H9 (cell line): Measurements from ENCODE around the gene EDNRA. TPM values are rescaled to one million over a fixed set of nuclear protein-coding genes. Genes with fewer than 3 reads are reported as not detected.

Experiments used
- DNase-seq: peaks from one replicate; pipeline ENCODE4 v3.0.0-alpha.2; 2017
- H2AFZ ChIP-seq: one replicate; pipeline ENCODE4 v1.6.1; 2013; ENCODE audit warnings: mild to moderate bottlenecking, low read length, control low read depth, moderate library complexity
- H2AK5ac ChIP-seq: 2 replicates; pipeline ENCODE4 v1.6.1; 2013; ENCODE audit warnings: low read length, control low read depth, mixed read lengths; ENCODE audit not compliant: insufficient read length
- H2BK120ac ChIP-seq: one replicate; pipeline ENCODE4 v1.6.1; 2013; ENCODE audit warnings: low read depth, mild to moderate bottlenecking, low read length, control low read depth, inconsistent platforms; ENCODE audit not compliant: poor library complexity, severe bottlenecking
- H2BK12ac ChIP-seq: 2 replicates; pipeline ENCODE4 v1.6.1; 2013; ENCODE audit warnings: low read length, control low read depth, mixed read lengths, low read depth; ENCODE audit not compliant: insufficient read length
- H2BK15ac ChIP-seq: 2 replicates; pipeline ENCODE4 v1.6.1; 2013; ENCODE audit warnings: low read depth, low read length, control low read depth
- H2BK20ac ChIP-seq: one replicate; pipeline ENCODE4 v1.6.1; 2013; ENCODE audit warnings: low read depth, mild to moderate bottlenecking, low read length, control low read depth, inconsistent platforms; ENCODE audit not compliant: poor library complexity, severe bottlenecking
- H2BK5ac ChIP-seq: 2 replicates; pipeline ENCODE4 v1.6.1; 2013; ENCODE audit warnings: low read length, control low read depth, mixed read lengths; ENCODE audit not compliant: insufficient read length
- H3K14ac ChIP-seq: 2 replicates; pipeline ENCODE4 v1.6.1; 2013; ENCODE audit warnings: low read length, control low read depth; ENCODE audit not compliant: insufficient read depth
- H3K18ac ChIP-seq: 2 replicates; pipeline ENCODE4 v1.6.1; 2013; ENCODE audit warnings: low read depth, mild to moderate bottlenecking, mixed read lengths, low read length, control low read depth; ENCODE audit not compliant: insufficient read length
- H3K23ac ChIP-seq: 2 replicates; pipeline ENCODE4 v1.6.1; 2013; ENCODE audit warnings: low read length, control low read depth, mixed read lengths, low read depth; ENCODE audit not compliant: insufficient read length
- H3K23me2 ChIP-seq: 2 replicates; pipeline ENCODE4 v1.6.1; 2013; ENCODE audit warnings: low read depth, mild to moderate bottlenecking, mixed read lengths, low read length, control low read depth; ENCODE audit not compliant: insufficient read length, poor library complexity, severe bottlenecking
- H3K27ac ChIP-seq: 2 replicates; pipeline ENCODE4 v1.5.1; 2013; ENCODE audit warnings: low read length, control low read depth, mixed read lengths, low read depth; ENCODE audit not compliant: insufficient read length
- H3K27me3 ChIP-seq: 2 replicates; pipeline ENCODE4 v1.6.1; 2013; ENCODE audit warnings: low read length, control low read depth, inconsistent platforms; ENCODE audit not compliant: insufficient read depth
- H3K4ac ChIP-seq: 2 replicates; pipeline ENCODE4 v1.6.1; 2013; ENCODE audit warnings: low read depth, mild to moderate bottlenecking, control low read depth, inconsistent platforms, low read length, moderate library complexity
- H3K4me1 ChIP-seq: 2 replicates; pipeline ENCODE4 v1.6.1; 2013; ENCODE audit warnings: low read length, control low read depth, inconsistent platforms; ENCODE audit not compliant: insufficient read depth
- H3K4me2 ChIP-seq: 2 replicates; pipeline ENCODE4 v1.6.1; 2013; ENCODE audit warnings: low read length, control low read depth, mixed read lengths; ENCODE audit not compliant: insufficient read length, insufficient read depth
- H3K56ac ChIP-seq: 2 replicates; pipeline ENCODE4 v1.6.1; 2013; ENCODE audit warnings: low read depth, mild to moderate bottlenecking, mixed read lengths, low read length, control low read depth; ENCODE audit not compliant: insufficient read length
- H3K79me1 ChIP-seq: 2 replicates; pipeline ENCODE4 v1.6.1; 2013; ENCODE audit warnings: low read depth, mild to moderate bottlenecking, moderate library complexity, low read length, control low read depth, inconsistent platforms; ENCODE audit not compliant: insufficient read depth, poor library complexity, severe bottlenecking
- H3K79me2 ChIP-seq: 2 replicates; pipeline ENCODE4 v1.6.1; 2013; ENCODE audit warnings: low read length, control low read depth, inconsistent platforms; ENCODE audit not compliant: insufficient read depth
- H3K9ac ChIP-seq: 2 replicates; pipeline ENCODE4 v1.6.1; 2013; ENCODE audit warnings: low read length, control low read depth, mixed read lengths; ENCODE audit not compliant: insufficient read length; ENCODE audit errors: extremely low read depth
- H3K9me3 ChIP-seq: one replicate; pipeline ENCODE4 v1.6.1; 2013; ENCODE audit warnings: low read depth, low read length, inconsistent platforms; ENCODE audit not compliant: control insufficient read depth
- H3T11ph ChIP-seq: one replicate; pipeline ENCODE4 v1.6.1; 2013; ENCODE audit warnings: mild to moderate bottlenecking, low read length, control low read depth, inconsistent platforms
- H4K20me1 ChIP-seq: one replicate; pipeline ENCODE4 v1.6.1; 2013; ENCODE audit not compliant: control insufficient read depth, insufficient read length, insufficient read depth
- H4K5ac ChIP-seq: 2 replicates; pipeline ENCODE4 v1.6.1; 2013; ENCODE audit warnings: low read depth, mild to moderate bottlenecking, mixed read lengths, low read length, control low read depth; ENCODE audit not compliant: insufficient read length
- H4K8ac ChIP-seq: replicated peaks from 2 replicates; pipeline ENCODE4 v1.6.1; 2013; ENCODE audit warnings: low read length, control low read depth, mixed read lengths, low read depth; ENCODE audit not compliant: insufficient read length
- H4K91ac ChIP-seq: 2 replicates; pipeline ENCODE4 v1.6.1; 2013; ENCODE audit warnings: low read depth, mild to moderate bottlenecking, moderate library complexity, mixed read lengths, low read length, control low read depth; ENCODE audit not compliant: insufficient read length
- H3K27ac Mint-ChIP-seq, 3 experiments: 2 replicates in 2 of 3; 3 replicates in 1 of 3; pipeline ENCODE4 v1.8.0; 2020 to 2021; ENCODE audit warnings: mixed read lengths in 3 of 3, mild to moderate bottlenecking in 1 of 3, moderate library complexity in 1 of 3
- H3K27me3 Mint-ChIP-seq: 2 replicates; pipeline ENCODE4 v1.8.0; 2021; ENCODE audit warnings: low read depth, mild to moderate bottlenecking, moderate library complexity, mixed read lengths
- H3K36me3 Mint-ChIP-seq, 3 experiments: 2 replicates in 2 of 3; 3 replicates in 1 of 3; pipeline ENCODE4 v1.8.0; 2020 to 2021; ENCODE audit warnings: low read depth in 3 of 3, mixed read lengths in 3 of 3; ENCODE audit not compliant: insufficient read depth in 1 of 3
- H3K4me1 Mint-ChIP-seq, 2 experiments: 2 replicates each; pipeline ENCODE4 v1.8.0; 2020; ENCODE audit warnings: mixed read lengths in 2 of 2
- H3K4me3 Mint-ChIP-seq, 2 experiments: 2 replicates in 1 of 2; 3 replicates in 1 of 2; pipeline ENCODE4 v1.8.0; 2020 to 2021; ENCODE audit warnings: mild to moderate bottlenecking in 2 of 2, mixed read lengths in 2 of 2, moderate library complexity in 1 of 2
- H3K9me3 Mint-ChIP-seq, 2 experiments: 2 replicates in 1 of 2; 3 replicates in 1 of 2; pipeline ENCODE4 v1.8.0; 2020; ENCODE audit warnings: mild to moderate bottlenecking in 2 of 2, mixed read lengths in 2 of 2, moderate library complexity in 1 of 2
- WGBS: extraction: QIAGEN DNeasy Blood & Tissue Kit; methylation state at CpG from one replicate; pipeline ENCODE4 v1.1.7; 2013; ENCODE audit warnings: missing lambda C conversion rate, low lambda C conversion rate, mixed read lengths; ENCODE audit not compliant: insufficient read length; ENCODE audit errors: extremely low coverage; 5-methylcytosine and 5-hydroxymethylcytosine counted together
- total RNA-seq: library from RNA; stranded (reverse); gene quantifications from 2 replicates; pipeline ENCODE4 v1.2.1, GENCODE V29; 2021
- TF ChIP-seq, protein P1 (sequence below): fragments of 200-600 bp; sonication (generic); conservative IDR thresholded peaks from 3 replicates; pipeline ENCODE4 v1.8.0; 2021; ENCODE audit warnings: antibody characterized with exemption, mild to moderate bottlenecking

EDNRA gene
- total RNA-seq, 1 experiment from 2014 or later: 1.6 TPM

GRCh38 chr4:147528054-147528453 is 47.2 kb downstream of the EDNRA start:
- TF ChIP-seq, protein P1, sequence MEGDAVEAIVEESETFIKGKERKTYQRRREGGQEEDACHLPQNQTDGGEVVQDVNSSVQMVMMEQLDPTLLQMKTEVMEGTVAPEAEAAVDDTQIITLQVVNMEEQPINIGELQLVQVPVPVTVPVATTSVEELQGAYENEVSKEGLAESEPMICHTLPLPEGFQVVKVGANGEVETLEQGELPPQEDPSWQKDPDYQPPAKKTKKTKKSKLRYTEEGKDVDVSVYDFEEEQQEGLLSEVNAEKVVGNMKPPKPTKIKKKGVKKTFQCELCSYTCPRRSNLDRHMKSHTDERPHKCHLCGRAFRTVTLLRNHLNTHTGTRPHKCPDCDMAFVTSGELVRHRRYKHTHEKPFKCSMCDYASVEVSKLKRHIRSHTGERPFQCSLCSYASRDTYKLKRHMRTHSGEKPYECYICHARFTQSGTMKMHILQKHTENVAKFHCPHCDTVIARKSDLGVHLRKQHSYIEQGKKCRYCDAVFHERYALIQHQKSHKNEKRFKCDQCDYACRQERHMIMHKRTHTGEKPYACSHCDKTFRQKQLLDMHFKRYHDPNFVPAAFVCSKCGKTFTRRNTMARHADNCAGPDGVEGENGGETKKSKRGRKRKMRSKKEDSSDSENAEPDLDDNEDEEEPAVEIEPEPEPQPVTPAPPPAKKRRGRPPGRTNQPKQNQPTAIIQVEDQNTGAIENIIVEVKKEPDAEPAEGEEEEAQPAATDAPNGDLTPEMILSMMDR: no peak
- Histone ChIP-seq H3K27ac (no peak overlapping the region), H3K23me2 (no peaks in the 10 kb centered on the region), H2BK15ac (no peak overlapping the region), H4K5ac (no peak overlapping the region), H4K20me1 (no peaks in the 10 kb centered on the region), H3K14ac (no peak overlapping the region), H3K79me1 (no peaks in the 10 kb centered on the region), H4K8ac (no peak overlapping the region), H3K9me3 (no peaks in the 10 kb centered on the region), H3K4ac (no peak overlapping the region), H3T11ph (no peak overlapping the region), H3K79me2 (no peaks in the 10 kb centered on the region), H3K4me2 (no peak overlapping the region), H3K23ac (no peak overlapping the region), H2BK20ac (no peak overlapping the region), H2BK5ac (no peak overlapping the region), H4K91ac (no peak overlapping the region), H2AK5ac (no peak overlapping the region), H3K4me1 (no peaks in the 10 kb centered on the region), H3K56ac (no peak overlapping the region), H3K18ac (no peak overlapping the region), H3K27me3 (no peaks in the 10 kb centered on the region), H2BK120ac (no peak overlapping the region), H2AFZ (no peak overlapping the region), H2BK12ac (no peak overlapping the region), H3K9ac (no peak overlapping the region)
- Mint-ChIP-seq H3K4me3 (no peak overlapping the region), H3K27ac (no peak overlapping the region), H3K27me3 (no peaks in the 10 kb centered on the region), H3K36me3 (no peaks in the 10 kb centered on the region), H3K4me1 (peaks cover 0 to 2% of the 10 kb centered on the region in 2 experiments; a peak in 1 of 4 replicates), H3K9me3 (no peaks in the 10 kb centered on the region)
- no CpG with 5 or more reads among the region's 2 CpGs for WGBS
- DNase-seq: no peak
